HEK293T (cell line): ENCODE measurements around the gene MYDGF.

ENCODE experiments used
- CTCF ChIA-PET: fragments of 350-600 bp; formaldehyde crosslinking; extraction: SDS; loops from one replicate; lab custom pipeline; 2021; ENCODE audit warnings: antibody characterized with exemption, inconsistent platforms; lab: Yijun Ruan, JAX
- POLR2A ChIA-PET: fragments of 350-600 bp; formaldehyde crosslinking; extraction: SDS; loops from one replicate; lab custom pipeline; 2020; ENCODE audit warnings: antibody characterized with exemption, inconsistent platforms; lab: Yijun Ruan, JAX
- DNase-seq: peaks from one replicate; pipeline ENCODE4 v3.0.0; 2012; ENCODE audit warnings: mixed read lengths; ENCODE audit errors: extremely low spot score
- ARNT ChIP-seq: fragments of 450-650 bp; IDR thresholded peaks from 2 replicates; pipeline ENCODE4 v1.6.1; 2017; ENCODE audit warnings: mild to moderate bottlenecking
- BHLHE40 ChIP-seq: fragments of 450-650 bp; IDR thresholded peaks from 2 replicates; pipeline ENCODE4 v1.6.1; 2016; ENCODE audit warnings: mild to moderate bottlenecking, moderate library complexity, borderline replicate concordance
- CTBP1 ChIP-seq: fragments of 450-650 bp; IDR thresholded peaks from 2 replicates; pipeline ENCODE4 v1.6.1; 2016; ENCODE audit warnings: borderline replicate concordance
- ELF4 ChIP-seq: fragments of 450-650 bp; IDR thresholded peaks from 2 replicates; pipeline ENCODE4 v1.6.1; 2017; ENCODE audit warnings: antibody characterized with exemption
- FOXA1 ChIP-seq: fragments of 450-650 bp; IDR thresholded peaks from 2 replicates; pipeline ENCODE4 v1.6.1; 2016; ENCODE audit warnings: mild to moderate bottlenecking
- FOXK2 ChIP-seq: fragments of 450-650 bp; IDR thresholded peaks from 2 replicates; pipeline ENCODE4 v1.6.1; 2016; ENCODE audit warnings: mild to moderate bottlenecking
- FOXM1 ChIP-seq: fragments of 450-650 bp; IDR thresholded peaks from 2 replicates; pipeline ENCODE4 v1.6.1; 2017; ENCODE audit warnings: mild to moderate bottlenecking, borderline replicate concordance
- HDGF ChIP-seq: fragments of 450-650 bp; IDR thresholded peaks from 2 replicates; pipeline ENCODE4 v1.6.1; 2017; ENCODE audit warnings: antibody characterized with exemption, borderline replicate concordance
- L3MBTL2 ChIP-seq: fragments of 450-650 bp; conservative IDR thresholded peaks from 2 replicates; pipeline ENCODE4 v1.6.1; 2016; ENCODE audit warnings: mild to moderate bottlenecking
- LEF1 ChIP-seq: fragments of 450-650 bp; IDR thresholded peaks from 2 replicates; pipeline ENCODE4 v1.6.1; 2017; ENCODE audit warnings: mild to moderate bottlenecking, borderline replicate concordance
- NFRKB ChIP-seq: fragments of 450-650 bp; IDR thresholded peaks from 2 replicates; pipeline ENCODE4 v1.6.1; 2016; ENCODE audit warnings: mild to moderate bottlenecking, moderate library complexity
- PKNOX1 ChIP-seq: fragments of 450-650 bp; IDR thresholded peaks from 2 replicates; pipeline ENCODE4 v1.6.1; 2016
- SP1 ChIP-seq: fragments of 450-650 bp; IDR thresholded peaks from 2 replicates; pipeline ENCODE4 v1.6.1; 2017
- SUZ12 ChIP-seq: fragments of 450-650 bp; IDR thresholded peaks from 2 replicates; pipeline ENCODE4 v1.6.1; 2016; ENCODE audit warnings: mild to moderate bottlenecking
- TARDBP ChIP-seq: fragments of 450-650 bp; IDR thresholded peaks from 2 replicates; pipeline ENCODE4 v1.6.1; 2016
- ZNF384 ChIP-seq: fragments of 450-650 bp; IDR thresholded peaks from 2 replicates; pipeline ENCODE4 v1.6.1; 2016

Gene MYDGF

DNA sequence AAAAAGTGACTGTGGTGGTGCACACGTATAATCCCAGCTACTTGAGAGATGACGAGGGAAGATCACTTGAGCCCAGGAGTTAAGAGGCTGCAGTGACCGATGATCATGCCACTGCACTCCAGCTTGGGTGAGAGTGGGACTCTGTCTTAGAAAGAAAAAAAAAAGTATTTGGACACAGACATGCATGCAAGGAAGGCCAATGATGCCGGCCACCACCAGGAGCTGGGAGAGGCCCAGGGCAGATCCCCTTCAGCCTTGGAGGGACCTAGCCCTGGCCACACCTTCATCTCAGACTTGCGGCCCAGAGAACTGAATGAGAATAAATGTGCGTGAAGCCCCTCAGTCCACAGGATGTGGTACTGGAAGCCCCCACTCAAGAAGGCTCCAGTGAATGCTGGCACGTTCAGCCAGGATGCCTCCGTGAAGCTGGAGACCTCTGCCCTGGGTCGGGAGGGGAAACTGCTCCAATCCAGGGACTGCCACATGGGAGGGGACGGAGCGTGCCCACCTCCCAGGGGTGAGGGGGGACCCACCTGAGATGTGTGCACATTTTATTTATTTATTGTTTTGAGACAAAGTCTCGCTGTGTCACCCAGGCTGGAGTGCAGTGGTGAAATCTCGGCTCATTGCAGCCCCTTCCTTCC lies 16.2 kb downstream of the MYDGF start:
- ChIA-PET CTCF (interaction anchor here (0.6 kb wide), 1 partner anchor 1784 kb away, joined by 4 read pairs; no protein-coding TSS in a partner anchor), POLR2A (no interaction called here)
- TF ChIP-seq ELF4 (no peak), BHLHE40 (no peak), CTBP1 (no peak), SP1 (no peak), HDGF (no peak), ZNF384 (no peak), L3MBTL2 (no peak), FOXM1 (no peak), ARNT (no peak), PKNOX1 (no peak), FOXK2 (no peak), FOXA1 (no peak)

DNA sequence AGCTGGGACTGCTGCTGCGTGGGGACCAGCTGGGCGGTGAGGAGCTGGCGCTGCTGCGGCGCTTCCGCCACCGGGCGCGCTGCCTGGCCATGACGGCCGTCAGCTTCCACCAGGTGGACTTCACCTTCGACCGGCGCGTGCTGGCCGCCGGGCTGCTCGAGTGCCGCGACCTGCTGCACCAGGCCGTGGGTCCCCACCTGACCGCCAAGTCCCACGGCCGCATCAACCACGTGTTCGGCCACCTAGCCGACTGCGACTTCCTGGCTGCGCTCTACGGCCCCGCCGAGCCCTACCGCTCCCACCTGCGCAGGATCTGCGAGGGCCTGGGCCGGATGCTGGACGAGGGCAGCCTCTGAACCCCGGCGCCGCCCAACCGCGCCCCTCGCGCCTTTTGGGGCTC lies 18.1 kb downstream of the MYDGF start:
- ChIA-PET CTCF (interaction anchor here (0.6 kb wide), 1 partner anchor 19 kb away, joined by 3 read pairs; no protein-coding TSS in a partner anchor), POLR2A (no interaction called here)
- TF ChIP-seq ZNF384, result no peak
- no peak for TF ChIP-seq FOXM1
- no peak for TF ChIP-seq FOXK2
- no peak for TF ChIP-seq FOXA1
- TF ChIP-seq ELF4, result no peak
- TF ChIP-seq TARDBP, result no peak
- no peak for TF ChIP-seq SP1
- TF ChIP-seq BHLHE40, result no peak
- no peak for TF ChIP-seq PKNOX1
- no peak for TF ChIP-seq HDGF
- TF ChIP-seq LEF1, result no peak
- no peak for TF ChIP-seq SUZ12
- TF ChIP-seq NFRKB, result no peak
- no peak for TF ChIP-seq CTBP1
- TF ChIP-seq L3MBTL2, result no peak
- no peak for TF ChIP-seq ARNT
- no peak for DNase-seq

More for the DNA sequence above, 16.2 kb downstream of the MYDGF start:
- no peak for DNase-seq

DNA sequence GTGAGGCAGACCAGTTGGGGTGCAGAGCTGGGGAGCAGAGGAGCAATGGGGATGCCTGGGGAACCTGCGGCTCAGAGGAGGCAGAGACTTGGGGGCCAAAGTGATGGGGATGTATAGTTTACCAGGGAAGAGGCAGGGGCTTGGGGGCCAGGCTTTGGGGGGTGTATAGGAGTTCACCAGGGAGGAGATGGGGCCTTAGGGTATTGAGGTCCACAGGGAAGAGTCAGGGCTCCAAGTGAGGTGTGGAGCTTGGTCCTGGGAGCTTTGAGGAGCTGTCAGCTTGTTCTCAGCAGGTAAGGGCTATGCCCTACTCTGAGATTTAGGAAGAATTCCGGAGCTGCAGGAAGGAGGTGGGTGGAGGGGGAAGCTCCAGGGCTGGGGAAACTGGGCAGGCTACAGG lies 20.0 kb downstream of the MYDGF start:
- POLR2A ChIA-PET, result no interaction called here
- CTCF ChIA-PET, result interaction anchor here (1.3 kb wide), 2 partner anchors 10 to 83 kb away, joined by 3 to 5 read pairs; no protein-coding TSS in a partner anchor
- TF ChIP-seq L3MBTL2, result no peak
- TF ChIP-seq SUZ12, result no peak
- TF ChIP-seq ELF4, result no peak
- TF ChIP-seq ARNT, result no peak
- TF ChIP-seq SP1, result no peak
- DNase-seq, result no peak

- no peak for DNase-seq
- ChIA-PET POLR2A (no interaction called here), CTCF (interaction anchor here (1.3 kb wide), 2 partner anchors 10 to 82 kb away, joined by 3 to 5 read pairs; no protein-coding TSS in a partner anchor)
- TF ChIP-seq FOXA1 (no peak), ZNF384 (no peak), SUZ12 (no peak), HDGF (no peak), NFRKB (no peak), TARDBP (no peak), BHLHE40 (no peak)
These were observed 20.6 kb downstream of the MYDGF start for GRCh38 chr19:4649392-4650047.

- POLR2A ChIA-PET, result no interaction called here
- TF ChIP-seq SP1 (no peak), CTBP1 (no peak), BHLHE40 (no peak), SUZ12 (no peak), ELF4 (no peak), FOXA1 (no peak), LEF1 (no peak), TARDBP (no peak), L3MBTL2 (no peak)
- DNase-seq, result no peak
- CTCF ChIA-PET, result no interaction called here
These were observed 22.2 kb downstream of the MYDGF start for GRCh38 chr19:4647676-4648644.

GRCh38 chr19:4645718-4646117 lies 24.4 kb downstream of the MYDGF start:
- DNase-seq, result no peak
- ChIA-PET POLR2A (no interaction called here), CTCF (no interaction called here)
- TF ChIP-seq L3MBTL2 (no peak), TARDBP (no peak), NFRKB (no peak), BHLHE40 (no peak), ZNF384 (no peak)
